ENCODE results near the gene PIM1. TPM values are rescaled to one million over a fixed set of nuclear protein-coding genes. Genes with fewer than 3 reads are reported as not detected.

PIM1 gene
- polyA plus RNA-seq, 1 donor (not counting 4 experiments of a cell fraction or from before 2014, with no cell fraction given): 10.2 TPM

- Histone ChIP-seq H3K4me2 (ENCODE audit: control insufficient read depth, extremely low read depth, insufficient read depth, low read depth, low read length) (no peak overlapping the region), H3K9me3 (ENCODE audit: control insufficient read depth, low read depth, low read length) (no peaks in the 10 kb centered on the region), H4K20me1 (ENCODE audit: control insufficient read depth, extremely low read depth, insufficient read depth, low read length) (no peaks in the 10 kb centered on the region), H3K9ac (ENCODE audit: control insufficient read depth, extremely low read depth, insufficient read depth, low read length) (no peak overlapping the region), H3K9me1 (ENCODE audit: control insufficient read depth, extremely low read depth, insufficient read depth, low read length) (no peaks in the 10 kb centered on the region), H3K36me3 (ENCODE audit: control insufficient read depth in 2 of 2, extremely low read depth in 1 of 2, insufficient read depth in 2 of 2, low read length in 2 of 2) (no peaks in the 10 kb centered on the region), H2AFZ (ENCODE audit: control insufficient read depth, low read length) (no peak overlapping the region), H3K27me3 (ENCODE audit: control insufficient read depth, extremely low read depth, insufficient read depth, low read length) (no peaks in the 10 kb centered on the region), H3K79me2 (ENCODE audit: control insufficient read depth, insufficient read depth, low read length) (no peaks in the 10 kb centered on the region), H3K4me1 (ENCODE audit: control insufficient read depth, extremely low read depth, insufficient read depth, low read length) (peaks cover 12% of the 10 kb centered on the region), H3K4me3 (ENCODE audit: control insufficient read depth in 2 of 3, extremely low read depth in 1 of 3, insufficient read depth in 2 of 3, low read depth in 1 of 3, low read length in 3 of 3) (no peak overlapping the region), H3K27ac (ENCODE audit: control insufficient read depth, insufficient read depth, low read length) (no peak overlapping the region)
- dilution Hi-C loops (cut with MboI; ENCODE audit: extremely low pct_ligation_motif_present, low sequenced_read_pairs): no loop called here
- TF ChIP-seq EZH2 (IDR thresholded peaks at IDR 0.05; ENCODE audit: low read length): no peak
- no peak for TF ChIP-seq CTCF (optimal IDR thresholded peaks at IDR 0.05 in 1 of 3, IDR thresholded peaks at IDR 0.05 in 1 of 3, conservative IDR thresholded peaks at IDR 0.05 in 1 of 3; ENCODE audit: extremely low read depth in 1 of 3, insufficient read depth in 2 of 3, low read length in 3 of 3)
- no peak for FAIRE-seq
- no peak for DNase-seq (ENCODE audit: low read depth, low spot score)
These were observed 30.1 kb downstream of the PIM1 start for GRCh38 chr6:37200085-37200484.

GRCh38 chr6:37201726-37202125 is 31.8 kb downstream of the PIM1 start:
- dilution Hi-C loops (cut with MboI; ENCODE audit: extremely low pct_ligation_motif_present, low sequenced_read_pairs): no loop called here
- Histone ChIP-seq H4K20me1 (ENCODE audit: control insufficient read depth, extremely low read depth, insufficient read depth, low read length) (no peaks in the 10 kb centered on the region), H3K36me3 (ENCODE audit: control insufficient read depth in 2 of 2, extremely low read depth in 1 of 2, insufficient read depth in 2 of 2, low read length in 2 of 2) (no peaks in the 10 kb centered on the region), H3K9me1 (ENCODE audit: control insufficient read depth, extremely low read depth, insufficient read depth, low read length) (no peaks in the 10 kb centered on the region), H3K9ac (ENCODE audit: control insufficient read depth, extremely low read depth, insufficient read depth, low read length) (no peak overlapping the region), H3K4me1 (ENCODE audit: control insufficient read depth, extremely low read depth, insufficient read depth, low read length) (peaks cover 12% of the 10 kb centered on the region), H3K9me3 (ENCODE audit: control insufficient read depth, low read depth, low read length) (no peaks in the 10 kb centered on the region), H3K27me3 (ENCODE audit: control insufficient read depth, extremely low read depth, insufficient read depth, low read length) (no peaks in the 10 kb centered on the region), H3K79me2 (ENCODE audit: control insufficient read depth, insufficient read depth, low read length) (no peaks in the 10 kb centered on the region), H3K27ac (ENCODE audit: control insufficient read depth, insufficient read depth, low read length) (no peak overlapping the region), H3K4me2 (ENCODE audit: control insufficient read depth, extremely low read depth, insufficient read depth, low read depth, low read length) (no peak overlapping the region), H2AFZ (ENCODE audit: control insufficient read depth, low read length) (no peak overlapping the region), H3K4me3 (ENCODE audit: control insufficient read depth in 2 of 3, extremely low read depth in 1 of 3, insufficient read depth in 2 of 3, low read depth in 1 of 3, low read length in 3 of 3) (no peak overlapping the region)
- FAIRE-seq (no peak), DNase-seq (ENCODE audit: low read depth, low spot score) (no peak)
- TF ChIP-seq EZH2 (IDR thresholded peaks at IDR 0.05; ENCODE audit: low read length) (no peak), CTCF (optimal IDR thresholded peaks at IDR 0.05 in 1 of 3, IDR thresholded peaks at IDR 0.05 in 1 of 3, conservative IDR thresholded peaks at IDR 0.05 in 1 of 3; ENCODE audit: extremely low read depth in 1 of 3, insufficient read depth in 2 of 3, low read length in 3 of 3) (no peak)
